Measurements from ENCODE around the gene MAML3. TPM values are rescaled to one million over a fixed set of nuclear protein-coding genes. Genes with fewer than 3 reads are reported as not detected.

The MAML3 gene
- total and polyA plus RNA-seq, 2 donors = 4.3 to 5.2 TPM

DNA sequence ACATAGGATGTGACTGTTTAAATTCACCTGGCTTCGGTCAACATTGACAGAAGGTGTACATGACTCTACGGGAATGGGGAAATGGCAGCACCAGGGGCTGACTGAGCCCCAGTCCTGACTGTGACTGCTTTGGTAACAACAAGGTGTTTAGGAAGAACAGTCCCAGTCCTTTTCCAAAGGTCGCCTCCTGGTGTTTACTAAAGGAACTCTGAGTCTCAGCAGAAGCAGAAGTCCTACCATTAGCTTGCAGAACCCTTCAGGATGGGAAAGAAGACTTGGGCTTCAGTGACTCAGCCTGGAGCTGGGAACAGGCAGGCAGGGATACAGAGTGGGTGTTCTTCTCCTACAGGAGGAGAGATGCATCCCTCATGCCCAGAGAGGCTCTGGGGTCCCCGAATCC, 385.1 kb downstream of the MAML3 start:
- no peaks in the 10 kb centered on the region for H3K36me3 ChIP-seq (ENCODE audit: control insufficient read depth in 2 of 2, insufficient read depth in 2 of 2, low read length in 1 of 2)
- WGBS = 97% methylated on average over 4 of the region's 4 CpGs
- no peak for DNase-seq (ENCODE audit: low read depth in 6 of 9, low spot score in 9 of 9)
- H3K4me3 ChIP-seq (ENCODE audit: low read length in 2 of 2) = no peak overlapping the region
- H3K4me1 ChIP-seq (ENCODE audit: control insufficient read depth in 2 of 2, insufficient read depth in 2 of 2, low read length in 2 of 2) = peaks cover 0 to 6% of the 10 kb centered on the region in 2 donors
- no peaks in the 10 kb centered on the region for H3K27me3 ChIP-seq (ENCODE audit: control insufficient read depth in 2 of 2, insufficient read depth in 1 of 2, low read length in 1 of 2)
- no peak overlapping the region for H3K27ac ChIP-seq (ENCODE audit: low read depth in 1 of 2, low read length in 1 of 2)
- H3K9me3 ChIP-seq (ENCODE audit: control insufficient read depth in 2 of 2, insufficient read depth in 1 of 2, low read length in 1 of 2) = no peaks in the 10 kb centered on the region

DNA sequence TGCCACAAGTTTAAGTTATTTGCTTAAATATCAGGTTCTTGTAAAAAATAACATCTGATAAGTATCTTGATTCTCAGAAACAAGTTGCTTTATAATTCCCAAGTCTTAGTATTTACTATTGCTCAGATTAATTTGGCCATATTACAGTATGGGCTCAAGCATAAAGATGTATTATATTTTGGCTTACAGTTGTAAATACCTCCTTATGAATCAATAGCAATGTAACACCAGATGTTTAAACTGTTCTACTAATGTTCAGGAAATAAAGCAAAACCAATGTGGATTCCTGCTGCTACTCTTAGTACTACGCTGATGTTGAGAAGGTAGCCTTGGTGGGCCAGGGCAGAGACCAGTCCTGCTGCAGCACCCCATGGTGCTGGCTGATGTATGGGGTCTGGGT, 385.6 kb downstream of the MAML3 start:
- Histone ChIP-seq H3K27ac (ENCODE audit: low read depth in 1 of 2, low read length in 1 of 2) (no peak overlapping the region), H3K36me3 (ENCODE audit: control insufficient read depth in 2 of 2, insufficient read depth in 2 of 2, low read length in 1 of 2) (no peaks in the 10 kb centered on the region), H3K9me3 (ENCODE audit: control insufficient read depth in 2 of 2, insufficient read depth in 1 of 2, low read length in 1 of 2) (no peaks in the 10 kb centered on the region), H3K4me3 (ENCODE audit: low read length in 2 of 2) (no peak overlapping the region), H3K4me1 (ENCODE audit: control insufficient read depth in 2 of 2, insufficient read depth in 2 of 2, low read length in 2 of 2) (peaks cover 4 to 11% of the 10 kb centered on the region in 2 donors), H3K27me3 (ENCODE audit: control insufficient read depth in 2 of 2, insufficient read depth in 1 of 2, low read length in 1 of 2) (no peaks in the 10 kb centered on the region)
- 89% methylated on average over 1 of the region's 1 CpG for WGBS
- no peak for DNase-seq (ENCODE audit: low read depth in 6 of 9, low spot score in 9 of 9)

DNA sequence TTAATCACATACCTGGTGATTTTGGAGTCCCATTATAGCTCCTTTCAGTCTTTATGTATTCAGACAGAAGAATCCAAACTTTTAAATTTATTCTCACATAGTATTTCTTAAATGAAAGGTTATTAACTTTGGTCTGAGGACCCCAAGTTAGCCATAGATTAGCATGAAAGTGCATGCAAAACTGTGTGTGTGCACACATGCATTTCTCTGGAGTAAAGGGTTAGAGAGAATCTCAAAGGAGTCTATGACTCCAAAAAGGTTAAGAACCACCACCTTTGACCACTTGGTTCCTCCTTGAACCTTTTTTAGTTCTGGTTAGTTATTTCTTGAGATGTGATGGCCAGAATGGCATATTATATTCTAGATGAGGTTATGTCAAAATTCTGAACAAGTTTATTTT, 386.4 kb downstream of the MAML3 start:
- Histone ChIP-seq H3K9me3 (ENCODE audit: control insufficient read depth in 2 of 2, insufficient read depth in 1 of 2, low read length in 1 of 2) (no peaks in the 10 kb centered on the region), H3K27me3 (ENCODE audit: control insufficient read depth in 2 of 2, insufficient read depth in 1 of 2, low read length in 1 of 2) (no peaks in the 10 kb centered on the region), H3K4me1 (ENCODE audit: control insufficient read depth in 2 of 2, insufficient read depth in 2 of 2, low read length in 2 of 2) (peaks cover 4 to 15% of the 10 kb centered on the region in 2 donors), H3K4me3 (ENCODE audit: low read length in 2 of 2) (no peak overlapping the region), H3K27ac (ENCODE audit: low read depth in 1 of 2, low read length in 1 of 2) (no peak overlapping the region), H3K36me3 (ENCODE audit: control insufficient read depth in 2 of 2, insufficient read depth in 2 of 2, low read length in 1 of 2) (no peaks in the 10 kb centered on the region)
- no peak for DNase-seq (ENCODE audit: low read depth in 6 of 9, low spot score in 9 of 9)

DNA sequence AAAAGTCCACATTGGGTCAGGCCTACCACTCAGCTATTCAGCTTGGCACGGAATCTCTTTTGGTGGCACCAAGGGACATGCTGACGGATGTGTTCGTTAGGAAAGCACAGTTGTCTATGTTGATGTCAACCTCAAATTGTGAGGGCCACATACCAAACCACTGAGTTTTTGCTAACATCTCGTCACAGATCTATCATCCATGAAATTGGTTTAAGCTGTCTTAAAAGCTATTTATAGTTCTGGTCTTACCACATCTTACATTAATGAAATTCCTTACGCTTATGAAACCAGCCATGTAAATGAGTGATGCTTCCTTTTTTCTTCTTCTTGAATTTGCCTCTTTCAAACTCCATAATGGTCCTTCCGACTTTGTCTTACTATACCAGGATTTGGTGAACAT, 386.8 kb downstream of the MAML3 start:
- Histone ChIP-seq H3K9me3 (ENCODE audit: control insufficient read depth in 2 of 2, insufficient read depth in 1 of 2, low read length in 1 of 2) (no peaks in the 10 kb centered on the region), H3K27me3 (ENCODE audit: control insufficient read depth in 2 of 2, insufficient read depth in 1 of 2, low read length in 1 of 2) (no peaks in the 10 kb centered on the region), H3K36me3 (ENCODE audit: control insufficient read depth in 2 of 2, insufficient read depth in 2 of 2, low read length in 1 of 2) (no peaks in the 10 kb centered on the region), H3K27ac (ENCODE audit: low read depth in 1 of 2, low read length in 1 of 2) (no peak overlapping the region), H3K4me3 (ENCODE audit: low read length in 2 of 2) (no peak overlapping the region), H3K4me1 (ENCODE audit: control insufficient read depth in 2 of 2, insufficient read depth in 2 of 2, low read length in 2 of 2) (peaks cover 4 to 15% of the 10 kb centered on the region in 2 donors)
- 97% methylated on average over 6 of the region's 6 CpGs for WGBS
- no peak for DNase-seq (ENCODE audit: low read depth in 6 of 9, low spot score in 9 of 9)

DNA sequence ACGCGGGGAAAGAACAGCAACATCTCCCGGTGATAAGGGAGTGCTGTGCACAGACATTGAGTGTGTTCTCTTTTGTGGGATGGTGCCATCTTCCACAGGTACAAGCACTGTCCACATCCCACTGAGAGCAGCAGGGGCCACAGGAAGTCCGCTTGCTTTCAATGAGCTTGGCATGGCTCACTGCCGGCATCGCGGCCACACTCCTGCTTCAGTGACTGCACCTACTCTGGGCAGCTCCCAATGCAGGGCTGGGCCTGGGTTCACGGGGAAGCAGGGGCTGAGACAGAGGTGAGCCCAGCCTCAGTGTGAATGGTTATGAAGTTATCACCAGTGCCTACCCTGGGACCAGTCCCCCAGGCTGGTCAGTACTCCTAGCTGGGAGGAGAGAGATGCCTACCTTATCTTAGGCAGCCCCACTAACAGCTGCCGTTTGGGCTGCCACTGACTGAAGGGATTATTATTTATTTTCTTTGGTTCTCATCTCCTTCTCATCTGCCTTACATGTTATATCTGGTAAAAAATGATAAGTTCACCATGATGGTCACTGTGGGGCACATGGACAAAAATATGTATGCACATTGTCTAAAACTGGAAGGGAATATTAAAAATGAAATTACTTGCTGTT, 389.2 kb downstream of the MAML3 start:
- Histone ChIP-seq H3K4me3 (ENCODE audit: low read length in 2 of 2) (no peak overlapping the region), H3K4me1 (ENCODE audit: control insufficient read depth in 2 of 2, insufficient read depth in 2 of 2, low read length in 2 of 2) (peaks cover 4 to 15% of the 10 kb centered on the region in 2 donors), H3K9me3 (ENCODE audit: control insufficient read depth in 2 of 2, insufficient read depth in 1 of 2, low read length in 1 of 2) (no peaks in the 10 kb centered on the region), H3K27ac (ENCODE audit: low read depth in 1 of 2, low read length in 1 of 2) (no peak overlapping the region), H3K27me3 (ENCODE audit: control insufficient read depth in 2 of 2, insufficient read depth in 1 of 2, low read length in 1 of 2) (no peaks in the 10 kb centered on the region), H3K36me3 (ENCODE audit: control insufficient read depth in 2 of 2, insufficient read depth in 2 of 2, low read length in 1 of 2) (no peaks in the 10 kb centered on the region)
- DNase-seq (ENCODE audit: low read depth in 6 of 9, low spot score in 9 of 9) = no peak
- whole genome bisulfite sequencing = 88% methylated on average over 9 of the region's 9 CpGs

DNA sequence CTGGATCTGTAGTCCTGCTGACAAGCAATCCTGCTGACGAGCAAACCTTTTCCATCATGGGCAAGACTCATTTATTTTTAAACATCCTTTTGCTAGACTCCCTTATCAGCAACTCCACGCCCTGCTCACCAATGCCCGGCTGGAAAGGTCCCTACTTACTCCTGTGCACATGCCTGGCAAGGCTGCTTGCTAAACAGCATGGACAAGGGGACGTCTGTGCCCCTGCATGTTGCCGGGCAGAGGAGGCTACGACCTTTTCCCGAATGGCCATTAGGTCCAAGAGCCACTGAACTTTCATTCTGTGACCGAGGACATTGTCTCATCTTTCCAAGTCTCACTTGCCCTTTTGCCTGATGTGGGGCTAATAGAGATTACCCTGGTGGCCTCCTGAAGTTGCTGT, 389.8 kb downstream of the MAML3 start:
- H3K27me3 ChIP-seq (ENCODE audit: control insufficient read depth in 2 of 2, insufficient read depth in 1 of 2, low read length in 1 of 2) = no peaks in the 10 kb centered on the region
- no peak overlapping the region for H3K27ac ChIP-seq (ENCODE audit: low read depth in 1 of 2, low read length in 1 of 2)
- H3K4me3 ChIP-seq (ENCODE audit: low read length in 2 of 2) = no peak overlapping the region
- H3K4me1 ChIP-seq (ENCODE audit: control insufficient read depth in 2 of 2, insufficient read depth in 2 of 2, low read length in 2 of 2) = peaks cover 4 to 15% of the 10 kb centered on the region in 2 donors
- 72% methylated on average over 8 of the region's 8 CpGs for WGBS
- H3K36me3 ChIP-seq (ENCODE audit: control insufficient read depth in 2 of 2, insufficient read depth in 2 of 2, low read length in 1 of 2) = no peaks in the 10 kb centered on the region
- no peak for DNase-seq (ENCODE audit: low read depth in 6 of 9, low spot score in 9 of 9)
- no peaks in the 10 kb centered on the region for H3K9me3 ChIP-seq (ENCODE audit: control insufficient read depth in 2 of 2, insufficient read depth in 1 of 2, low read length in 1 of 2)

DNA sequence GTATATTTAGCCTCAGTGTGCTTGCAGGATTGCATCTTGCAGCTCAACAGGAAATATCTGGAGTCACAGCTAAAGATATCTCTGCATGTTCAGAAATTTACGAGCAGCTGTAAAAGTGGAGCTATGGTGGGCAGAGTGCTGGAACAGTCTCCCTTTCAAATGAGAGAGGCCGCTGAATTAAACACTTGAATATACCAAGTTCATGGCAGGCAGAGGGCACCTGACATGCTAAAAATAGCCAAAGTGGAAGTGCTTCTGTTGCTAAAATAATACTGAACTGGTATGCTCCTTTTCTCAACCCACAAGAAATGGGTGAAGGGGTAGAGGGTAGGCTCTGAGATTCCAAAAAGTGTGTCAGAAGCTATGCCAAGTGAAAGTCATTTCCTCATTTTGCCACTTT, 390.3 kb downstream of the MAML3 start:
- no peak overlapping the region for H3K4me3 ChIP-seq (ENCODE audit: low read length in 2 of 2)
- H3K4me1 ChIP-seq (ENCODE audit: control insufficient read depth in 2 of 2, insufficient read depth in 2 of 2, low read length in 2 of 2) = peaks cover 4 to 15% of the 10 kb centered on the region in 2 donors

DNA sequence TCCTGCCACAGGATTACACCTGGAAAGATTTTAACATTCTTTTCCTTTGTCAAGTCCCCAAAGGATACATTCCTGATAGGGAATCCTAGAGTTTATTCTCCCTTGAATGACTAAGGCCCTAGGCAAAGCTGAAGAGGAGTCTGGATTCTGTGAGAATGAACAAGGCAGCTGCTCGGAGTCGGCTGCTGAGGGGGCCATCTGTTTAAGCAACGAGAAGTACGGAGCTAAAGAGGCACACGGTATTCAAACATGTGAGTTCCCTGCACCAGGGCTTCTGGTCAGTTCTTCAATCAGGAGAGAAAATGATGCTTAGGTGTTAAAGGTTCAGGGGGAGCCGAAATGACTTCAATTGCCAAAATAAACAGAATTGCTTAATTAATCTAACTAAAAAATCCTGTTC, 390.8 kb downstream of the MAML3 start:
- Histone ChIP-seq H3K36me3 (ENCODE audit: control insufficient read depth in 2 of 2, insufficient read depth in 2 of 2, low read length in 1 of 2) (no peaks in the 10 kb centered on the region), H3K4me3 (ENCODE audit: low read length in 2 of 2) (no peak overlapping the region), H3K9me3 (ENCODE audit: control insufficient read depth in 2 of 2, insufficient read depth in 1 of 2, low read length in 1 of 2) (no peaks in the 10 kb centered on the region), H3K4me1 (ENCODE audit: control insufficient read depth in 2 of 2, insufficient read depth in 2 of 2, low read length in 2 of 2) (peaks cover 4 to 15% of the 10 kb centered on the region in 2 donors), H3K27me3 (ENCODE audit: control insufficient read depth in 2 of 2, insufficient read depth in 1 of 2, low read length in 1 of 2) (no peaks in the 10 kb centered on the region), H3K27ac (ENCODE audit: low read depth in 1 of 2, low read length in 1 of 2) (peak overlapping the region in 1 of 2 donors; percentile 43)
- 15% methylated on average over 6 of the region's 6 CpGs for WGBS
- DNase-seq (ENCODE audit: low read depth in 6 of 9, low spot score in 9 of 9) = no peak

More for the DNA sequence above, 390.3 kb downstream of the MAML3 start:
- peak overlapping the region in 1 of 2 donors; percentile 43 for H3K27ac ChIP-seq (ENCODE audit: low read depth in 1 of 2, low read length in 1 of 2)
- no peaks in the 10 kb centered on the region for H3K27me3 ChIP-seq (ENCODE audit: control insufficient read depth in 2 of 2, insufficient read depth in 1 of 2, low read length in 1 of 2)
- WGBS = 11% methylated on average over 2 of the region's 2 CpGs
- no peaks in the 10 kb centered on the region for H3K9me3 ChIP-seq (ENCODE audit: control insufficient read depth in 2 of 2, insufficient read depth in 1 of 2, low read length in 1 of 2)
- peak in 2 of 9 donors; percentile 9 to 48 for DNase-seq (ENCODE audit: low read depth in 6 of 9, low spot score in 9 of 9)
- H3K36me3 ChIP-seq (ENCODE audit: control insufficient read depth in 2 of 2, insufficient read depth in 2 of 2, low read length in 1 of 2) = no peaks in the 10 kb centered on the region

DNA sequence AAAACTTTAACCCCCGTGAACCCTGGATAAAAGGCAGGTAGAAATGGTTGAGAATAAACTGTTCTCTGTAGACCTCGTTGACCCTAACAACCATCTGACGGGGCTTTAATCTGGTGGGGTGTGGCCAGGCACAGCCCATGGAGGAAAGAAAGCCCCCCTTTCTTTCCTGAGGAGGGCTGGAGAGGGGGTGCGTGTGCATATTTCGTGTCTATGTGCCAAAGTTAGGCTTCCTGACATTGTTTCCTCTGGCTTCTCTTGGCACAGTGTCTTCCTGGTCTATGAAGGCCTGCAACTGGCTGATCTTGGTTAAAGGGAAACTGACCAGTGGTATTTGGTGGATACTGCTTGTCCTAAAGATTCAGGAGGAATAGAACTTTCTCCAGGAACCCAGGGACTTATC, 391.3 kb downstream of the MAML3 start:
- H3K9me3 ChIP-seq (ENCODE audit: control insufficient read depth in 2 of 2, insufficient read depth in 1 of 2, low read length in 1 of 2) = no peaks in the 10 kb centered on the region
- H3K36me3 ChIP-seq (ENCODE audit: control insufficient read depth in 2 of 2, insufficient read depth in 2 of 2, low read length in 1 of 2) = no peaks in the 10 kb centered on the region
- no peak overlapping the region for H3K4me3 ChIP-seq (ENCODE audit: low read length in 2 of 2)
- H3K27ac ChIP-seq (ENCODE audit: low read depth in 1 of 2, low read length in 1 of 2) = no peak overlapping the region
- no peak for DNase-seq (ENCODE audit: low read depth in 6 of 9, low spot score in 9 of 9)
- peaks cover 4 to 15% of the 10 kb centered on the region in 2 donors for H3K4me1 ChIP-seq (ENCODE audit: control insufficient read depth in 2 of 2, insufficient read depth in 2 of 2, low read length in 2 of 2)
- WGBS = 47% methylated on average over 5 of the region's 5 CpGs
- no peaks in the 10 kb centered on the region for H3K27me3 ChIP-seq (ENCODE audit: control insufficient read depth in 2 of 2, insufficient read depth in 1 of 2, low read length in 1 of 2)
